ENCODE data around the gene PRMT9. TPM values are rescaled to one million over a fixed set of nuclear protein-coding genes. Genes with fewer than 3 reads are reported as not detected.

PRMT9 gene
- total RNA-seq, 3 donors from 2014 or later = 7.1 to 7.6 (median 7.6) TPM

- intact Hi-C loops (cut with DNase I, micrococcal nuclease) = no loop called here
- DNase-seq = no peak
- H3K4me3 ChIP-seq = no peak overlapping the region
Measured at GRCh38 chr4:147620315-147620714, 63.6 kb downstream of the PRMT9 start.

GRCh38 chr4:147617841-147618691 is 65.9 kb downstream of the PRMT9 start:
- Histone ChIP-seq H3K4me1 (ENCODE audit: low read depth) (peaks cover 21% of the 10 kb centered on the region), H3K36me3 (ENCODE audit: low read depth) (no peaks in the 10 kb centered on the region), H3K4me3 (peak overlapping the region; percentile 64), H3K9me3 (no peaks in the 10 kb centered on the region)
- ATAC-seq (peak; percentile 41), DNase-seq (no peak)
- intact Hi-C loops (cut with DNase I, micrococcal nuclease) = no loop called here
- TF ChIP-seq CTCF (IDR thresholded peaks at IDR 0.05) = no peak

More at GRCh38 chr4:147620315-147620714, 63.6 kb downstream of the PRMT9 start:
- TF ChIP-seq CTCF (IDR thresholded peaks at IDR 0.05) = no peak
- Histone ChIP-seq H3K4me1 (ENCODE audit: low read depth) (peaks cover 21% of the 10 kb centered on the region), H3K9me3 (no peaks in the 10 kb centered on the region), H3K36me3 (ENCODE audit: low read depth) (peaks cover 4% of the 10 kb centered on the region)
- no peak for ATAC-seq

- Histone ChIP-seq H3K4me3 (peak within 1 kb of the TSS; percentile 64), H3K4me1 (ENCODE audit: low read depth) (peaks cover 21% of the 10 kb centered on the region), H3K36me3 (ENCODE audit: low read depth) (no peaks in the 10 kb centered on the region), H3K9me3 (no peaks in the 10 kb centered on the region)
- intact Hi-C loops (cut with DNase I, micrococcal nuclease) = no loop called here
- ATAC-seq (peak; percentile 99), DNase-seq (peak; percentile 98 to 100 (median 99))
- no peak for TF ChIP-seq CTCF (IDR thresholded peaks at IDR 0.05)
Measured at GRCh38 chr4:147617173-147617840, 66.7 kb downstream of the PRMT9 start, which contains the start of gene TMEM184C. TMEM184C (plus strand) TSS chr4:147617397; CDS start chr4:147617957, 560 bp downstream.

- no peak for ATAC-seq
- intact Hi-C loops (cut with DNase I, micrococcal nuclease) = no loop called here
Measured at GRCh38 chr4:147616849-147617172, 67.2 kb downstream of the PRMT9 start.

DNA sequence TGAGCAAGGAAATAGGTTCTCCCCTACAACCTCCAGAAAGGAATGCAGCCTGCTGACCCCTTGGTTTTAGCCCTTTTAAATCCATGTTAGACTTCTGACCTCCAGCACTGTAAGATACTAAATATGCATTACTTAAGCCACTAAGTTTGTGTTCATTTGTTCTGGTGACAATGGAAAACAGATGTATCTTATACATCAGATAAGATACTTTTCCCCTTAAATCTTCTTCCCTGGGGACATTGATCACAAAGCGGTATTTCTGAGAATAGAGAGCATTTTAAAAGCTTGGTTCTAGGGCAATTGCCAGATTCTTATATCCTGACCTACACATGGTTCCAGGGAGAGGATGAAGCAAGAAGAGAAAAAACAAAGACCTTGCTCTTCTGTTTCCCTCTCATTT is 73.3 kb downstream of the PRMT9 start:
- Histone ChIP-seq H3K9me3 (no peaks in the 10 kb centered on the region), H3K4me3 (no peak overlapping the region), H3K4me1 (ENCODE audit: low read depth) (no peaks in the 10 kb centered on the region), H3K36me3 (ENCODE audit: low read depth) (no peaks in the 10 kb centered on the region)
- no peak for DNase-seq
- ATAC-seq = no peak
- TF ChIP-seq CTCF (IDR thresholded peaks at IDR 0.05) = no peak
- intact Hi-C loops (cut with DNase I, micrococcal nuclease) = no loop called here

More at GRCh38 chr4:147616849-147617172, 67.2 kb downstream of the PRMT9 start:
- Histone ChIP-seq H3K4me1 (ENCODE audit: low read depth) (peaks cover 20% of the 10 kb centered on the region), H3K9me3 (no peaks in the 10 kb centered on the region), H3K36me3 (ENCODE audit: low read depth) (no peaks in the 10 kb centered on the region), H3K4me3 (peak overlapping the region; percentile 64)
- no peak for DNase-seq
- TF ChIP-seq CTCF (IDR thresholded peaks at IDR 0.05) = no peak

Data from mucosa of descending colon (tissue), 3 donors.